Erythroblast (primary cell): ENCODE results near the gene PIP5K1A.

Experiments used
- GATA1 ChIP-seq: IDR thresholded peaks from 2 replicates; pipeline ENCODE4 v1.6.1; 2011; ENCODE audit warnings: low read depth, mild to moderate bottlenecking, control low read depth, low read length, moderate library complexity
- POLR2A ChIP-seq: IDR thresholded peaks from 2 replicates; pipeline ENCODE4 v1.6.1; 2011; ENCODE audit warnings: mild to moderate bottlenecking, low read length

- TF ChIP-seq POLR2A (no peak), GATA1 (no peak)
These were observed 22.5 kb upstream of the PIP5K1A start, which contains the start of gene TMOD4 for GRCh38 chr1:151175863-151176262.
